ENCODE data around the gene ALG9. TPM values are rescaled to one million over a fixed set of nuclear protein-coding genes. Genes with fewer than 3 reads are reported as not detected.
A peak's percentile ranks its signal among the peaks of the same experiment; 100 is the strongest.

The ALG9 gene
- total and polyA plus RNA-seq, 2 of the 4 experiments (the other 2 are of a cell fraction), result 20.7 to 35.7 TPM

GRCh38 chr11:111913031-111913861 lies 41.9 kb upstream of the ALG9 start:
- Histone ChIP-seq H2BK120ac (ENCODE audit: low read depth, low read length) (peak overlapping the region; percentile 90), H2AFZ (replicated peaks; ENCODE audit: low read length, poor library complexity) (peak overlapping the region; percentile 88), H3K18ac (ENCODE audit: low read depth, low read length) (peak overlapping the region; percentile 72), H2AK5ac (ENCODE audit: low read depth, low read length) (peak overlapping the region; percentile 94), H3K79me1 (ENCODE audit: low read depth in 1 of 2, low read length in 2 of 2) (peaks cover 0 to 15% of the 10 kb centered on the region in 2 experiments; a peak in 2 of 4 replicates), H3K4ac (ENCODE audit: low read depth, low read length) (peak overlapping the region; percentile 94), H3K4me2 (ENCODE audit: low read depth, low read length) (peak overlapping the region; percentile 43; the same call in 1 of the 2 replicates), H4K5ac (ENCODE audit: low read depth, low read length) (peak overlapping the region; percentile 95), H4K8ac (ENCODE audit: low read depth in 2 of 2, low read length in 2 of 2) (peak overlapping the region; percentile 93 to 95; a peak in 3 of 4 replicates), H3K9me3 (ENCODE audit: control insufficient read depth, insufficient read depth, low read length) (no peaks in the 10 kb centered on the region), H2BK5ac (ENCODE audit: low read depth, low read length, poor library complexity, severe bottlenecking) (peak overlapping the region; percentile 65), H3K56ac (ENCODE audit: extremely low read depth, insufficient read depth, low read length) (no peak overlapping the region; the same call in 1 of the 2 replicates), H4K91ac (ENCODE audit: insufficient read depth, low read depth, low read length) (peak overlapping the region; percentile 92), H4K20me1 (ENCODE audit: insufficient read depth, low read length) (no peaks in the 10 kb centered on the region), H2BK20ac (ENCODE audit: low read depth, low read length) (peak overlapping the region; percentile 81), H3K9me1 (ENCODE audit: insufficient read depth, low read length) (peaks cover 18% of the 10 kb centered on the region), H3K9ac (ENCODE audit: low read depth, low read length) (peak overlapping the region; percentile 39), H3K14ac (replicated peaks; ENCODE audit: low read depth, low read length) (peak overlapping the region; percentile 75), H3K27ac (ENCODE audit: insufficient read depth, low read length) (peak overlapping the region; percentile 78), H2BK15ac (ENCODE audit: low read depth, low read length) (peak overlapping the region; percentile 95; the same call in 2 of the 3 replicates), H3K4me3 (ENCODE audit: insufficient read depth, low read depth, low read length) (no peak overlapping the region), H3K23ac (ENCODE audit: low read depth, low read length) (peak overlapping the region; percentile 76; the same call in 1 of the 2 replicates), H3K36me3 (ENCODE audit: control insufficient read depth, insufficient read depth, low read length) (no peaks in the 10 kb centered on the region), H3K27me3 (ENCODE audit: control insufficient read depth, insufficient read depth, low read length) (no peaks in the 10 kb centered on the region), H3K4me1 (ENCODE audit: control insufficient read depth, insufficient read depth, low read length) (peaks cover 36% of the 10 kb centered on the region), H2AK9ac (replicated peaks; ENCODE audit: low read depth, low read length, poor library complexity) (peak overlapping the region; percentile 80)
- dilution Hi-C loops (cut with HindIII; ENCODE audit: low sequenced_read_pairs, unreplicated experiment) (no loop called here), intact Hi-C loops (cut with micrococcal nuclease) (no loop called here), in situ Hi-C loops (cut with MboI; ENCODE audit: low sequenced_read_pairs) (no loop called here)
- BruUV-seq (replicated peaks), result no TSS peak
- ATAC-seq (ENCODE audit: low read depth) (no peak), DNase-seq (no peak)
- no peak for TF ChIP-seq CHD1 (IDR thresholded peaks at IDR 0.05; ENCODE audit: low read depth, low read length)
- TF ChIP-seq RCOR1 (IDR thresholded peaks at IDR 0.05; ENCODE audit: insufficient replicate concordance, low read length), result no peak
- TF ChIP-seq FOS (IDR thresholded peaks at IDR 0.05; ENCODE audit: low read depth, low read length), result no peak
- TF ChIP-seq POLR2A (IDR thresholded peaks at IDR 0.05; ENCODE audit: low read depth, low read length), result no peak
- no peak for TF ChIP-seq MAFK (IDR thresholded peaks at IDR 0.05; ENCODE audit: low read depth, low read length)
- no peak for TF ChIP-seq SMC3 (IDR thresholded peaks at IDR 0.05; ENCODE audit: low read depth, low read length)
- TF ChIP-seq CEBPB (IDR thresholded peaks at IDR 0.05; ENCODE audit: low read depth, low read length), result no peak
- no peak for TF ChIP-seq MXI1 (IDR thresholded peaks at IDR 0.05; ENCODE audit: borderline replicate concordance, low read depth, low read length)
- TF ChIP-seq RFX5 (IDR thresholded peaks at IDR 0.05; ENCODE audit: low read depth, low read length), result no peak
- ChIA-PET POLR2A (ENCODE audit: unreplicated experiment) (no interaction called here), CTCF (no interaction called here)
- 76% methylated on average over 9 of the region's 24 CpGs; no CpG with 5 or more reads in 1 of the 2 experiments for WGBS, 2 experiments (ENCODE audit: extremely low coverage in 2 of 2, insufficient read length in 1 of 2)
